Type B pancreatic cell (in vitro differentiated cells): ENCODE measurements around the gene HCRTR1. TPM values are rescaled to one million over a fixed set of nuclear protein-coding genes. Genes with fewer than 3 reads are reported as not detected.
A peak's percentile ranks its signal among the peaks of the same experiment; 100 is the strongest.

ENCODE experiments used
- DNase-seq: peaks from one replicate; pipeline ENCODE4 v3.0.0; 2021; ENCODE audit warnings: mixed read lengths; ENCODE audit not compliant: unreplicated experiment; ENCODE audit errors: extremely low spot score
- H3K27ac Mint-ChIP-seq: 2 replicates; pipeline ENCODE4 v1.8.0; 2021; ENCODE audit warnings: mild to moderate bottlenecking, mixed read lengths
- H3K27me3 Mint-ChIP-seq: 2 replicates; pipeline ENCODE4 v1.8.0; 2021; ENCODE audit warnings: mixed read lengths
- H3K36me3 Mint-ChIP-seq: 2 replicates; pipeline ENCODE4 v1.8.0; 2021; ENCODE audit warnings: mixed read lengths
- H3K4me1 Mint-ChIP-seq: one replicate; pipeline ENCODE4 v1.8.0; 2021; ENCODE audit warnings: mixed read lengths; ENCODE audit not compliant: unreplicated experiment
- H3K4me3 Mint-ChIP-seq: 2 replicates; pipeline ENCODE4 v1.8.0; 2021; ENCODE audit warnings: mild to moderate bottlenecking, mixed read lengths
- H3K9me3 Mint-ChIP-seq: 2 replicates; pipeline ENCODE4 v1.8.0; 2021; ENCODE audit warnings: mixed read lengths
- CTCF ChIP-seq: fragments of 200-600 bp; sonication (generic); conservative IDR thresholded peaks from 2 replicates; pipeline ENCODE4 v1.5.0; 2021; ENCODE audit warnings: antibody characterized with exemption, mild to moderate bottlenecking
- total RNA-seq: library from RNA; stranded (reverse); gene quantifications from 2 replicates; pipeline ENCODE4 v1.2.1, GENCODE V29; 2021; ENCODE audit warnings: low replicate concordance

HCRTR1 gene
- total RNA-seq, 1 donor from 2014 or later: not detected

GRCh38 chr1:31640179-31640578 lies 22.7 kb downstream of the HCRTR1 start:
- DNase-seq: no peak
- Mint-ChIP-seq H3K27me3 (no peaks in the 10 kb centered on the region), H3K4me1 (peaks cover 27% of the 10 kb centered on the region), H3K27ac (no peak overlapping the region), H3K36me3 (no peaks in the 10 kb centered on the region), H3K9me3 (no peaks in the 10 kb centered on the region), H3K4me3 (no peak overlapping the region)
- TF ChIP-seq CTCF: no peak

- no peak for TF ChIP-seq CTCF
- Mint-ChIP-seq H3K27ac (no peak overlapping the region), H3K9me3 (no peaks in the 10 kb centered on the region)
Observed at GRCh38 chr1:31640964-31641363, 23.5 kb downstream of the HCRTR1 start.

GRCh38 chr1:31642366-31642765 lies 24.9 kb downstream of the HCRTR1 start:
- H3K36me3 Mint-ChIP-seq: no peaks in the 10 kb centered on the region
- peaks cover 35% of the 10 kb centered on the region for H3K4me1 Mint-ChIP-seq
- no peak overlapping the region for H3K27ac Mint-ChIP-seq
- H3K4me3 Mint-ChIP-seq: no peak overlapping the region
- no peak for TF ChIP-seq CTCF
- DNase-seq: no peak
- H3K27me3 Mint-ChIP-seq: no peaks in the 10 kb centered on the region
- H3K9me3 Mint-ChIP-seq: peaks cover 3% of the 10 kb centered on the region

More at GRCh38 chr1:31640964-31641363, 23.5 kb downstream of the HCRTR1 start:
- no peak for DNase-seq
- no peaks in the 10 kb centered on the region for H3K27me3 Mint-ChIP-seq
- H3K36me3 Mint-ChIP-seq: no peaks in the 10 kb centered on the region
- H3K4me1 Mint-ChIP-seq: peaks cover 34% of the 10 kb centered on the region
- H3K4me3 Mint-ChIP-seq: no peak overlapping the region

GRCh38 chr1:31642897-31643296 lies 25.4 kb downstream of the HCRTR1 start:
- no peaks in the 10 kb centered on the region for H3K36me3 Mint-ChIP-seq
- no peak overlapping the region for H3K4me3 Mint-ChIP-seq
- DNase-seq: no peak
- no peak for TF ChIP-seq CTCF
- peaks cover 3% of the 10 kb centered on the region for H3K9me3 Mint-ChIP-seq
- H3K4me1 Mint-ChIP-seq: peaks cover 31% of the 10 kb centered on the region
- no peak overlapping the region for H3K27ac Mint-ChIP-seq
- H3K27me3 Mint-ChIP-seq: no peaks in the 10 kb centered on the region

- H3K27me3 Mint-ChIP-seq: no peaks in the 10 kb centered on the region
- peaks cover 28% of the 10 kb centered on the region for H3K4me1 Mint-ChIP-seq
- peak overlapping the region; percentile 100 for H3K27ac Mint-ChIP-seq
- peaks cover 3% of the 10 kb centered on the region for H3K9me3 Mint-ChIP-seq
- DNase-seq: no peak
- TF ChIP-seq CTCF: no peak
- no peaks in the 10 kb centered on the region for H3K36me3 Mint-ChIP-seq
- H3K4me3 Mint-ChIP-seq: peak overlapping the region; percentile 99
Observed at GRCh38 chr1:31643976-31644559, 26.6 kb downstream of the HCRTR1 start.
